Vagina (tissue), 2 donors: ENCODE results near the gene MRTFA. TPM values are rescaled to one million over a fixed set of nuclear protein-coding genes. Genes with fewer than 3 reads are reported as not detected.

ENCODE experiments used
- DNase-seq, 2 donors: peaks; one replicate each; pipeline ENCODE4 v3.0.0-alpha.2; 2017; ENCODE audit errors: extremely low spot score in 2 of 2
- H3K27ac ChIP-seq: fragments of 200-600 bp; sonication (generic); one replicate; pipeline ENCODE4 v1.5.1; 2019
- H3K27me3 ChIP-seq: fragments of 200-600 bp; sonication (generic); one replicate; pipeline ENCODE4 v1.5.1; 2019
- H3K36me3 ChIP-seq, 2 donors: fragments of 200-600 bp; sonication (generic); one replicate each; pipeline ENCODE4 v1.5.1; 2017 to 2019
- H3K4me1 ChIP-seq: fragments of 200-600 bp; sonication (generic); one replicate; pipeline ENCODE4 v1.5.1; 2019
- H3K4me3 ChIP-seq, 2 donors: fragments of 200-600 bp; sonication (generic); 1 replicate in 1 of 2; 2 replicates in 1 of 2; pipeline ENCODE4 v1.5.1; 2016 to 2019
- H3K9me3 ChIP-seq: fragments of 200-600 bp; sonication (generic); one replicate; pipeline ENCODE4 v1.5.1; 2019
- CTCF ChIP-seq, 3 experiments: fragments of 450-650 bp in 2 of 3; fragments of 200-600 bp in 1 of 3; sonication (generic) in 1 of 3; IDR thresholded peaks; one replicate each; pipeline ENCODE4 v1.5.1; 2017 to 2019; ENCODE audit warnings: antibody characterized with exemption in 3 of 3, mild to moderate bottlenecking in 2 of 3, moderate library complexity in 2 of 3
- POLR2A ChIP-seq, 2 donors: fragments of 450-650 bp; IDR thresholded peaks; one replicate each; pipeline ENCODE4 v1.6.1; 2017; ENCODE audit warnings: antibody characterized with exemption in 2 of 2, mild to moderate bottlenecking in 2 of 2, moderate library complexity in 2 of 2
- POLR2AphosphoS5 ChIP-seq, 2 donors: sonication (generic); formaldehyde crosslinking; IDR thresholded peaks; one replicate each; pipeline ENCODE4 v1.9.0; 2017; ENCODE audit warnings: antibody characterized with exemption in 2 of 2, mild to moderate bottlenecking in 2 of 2, low read depth in 1 of 2; ENCODE audit not compliant: insufficient read depth in 1 of 2
- intact Hi-C: fragments of 100-400 bp; cut with DNase I; formaldehyde crosslinking; loops from one replicate; pipeline ENCODE4 v1.15.1; 2023
- total RNA-seq: library from RNA; depleted of rRNA; stranded (reverse); fragments of >200 nt; gene quantifications from one replicate; pipeline ENCODE4 v1.2.3, GENCODE V29; 2016

MRTFA gene
- total RNA-seq, 1 donor from 2014 or later: 99.4 TPM

GRCh38 chr22:40401532-40401931 is 235.0 kb downstream of the MRTFA start:
- Histone ChIP-seq H3K4me3 (no peak overlapping the region), H3K27me3 (no peaks in the 10 kb centered on the region), H3K4me1 (peaks cover 10% of the 10 kb centered on the region), H3K27ac (no peak overlapping the region), H3K9me3 (no peaks in the 10 kb centered on the region), H3K36me3 (peaks cover 0 to 40% of the 10 kb centered on the region in 2 donors)
- intact Hi-C loops: no loop called here
- TF ChIP-seq POLR2A (IDR thresholded peaks at IDR 0.05) (no peak), POLR2AphosphoS5 (IDR thresholded peaks at IDR 0.05; ENCODE audit: insufficient read depth in 1 of 2, low read depth in 1 of 2) (no peak), CTCF (IDR thresholded peaks at IDR 0.05) (no peak)
- no peak for DNase-seq

- H3K36me3 ChIP-seq: peaks cover 0 to 26% of the 10 kb centered on the region in 2 donors
- no peak overlapping the region for H3K4me3 ChIP-seq
- H3K27ac ChIP-seq: no peak overlapping the region
- H3K27me3 ChIP-seq: no peaks in the 10 kb centered on the region
- intact Hi-C loops: no loop called here
- H3K4me1 ChIP-seq: peaks cover 13% of the 10 kb centered on the region
- TF ChIP-seq CTCF (IDR thresholded peaks at IDR 0.05): no peak
- TF ChIP-seq POLR2AphosphoS5 (IDR thresholded peaks at IDR 0.05; ENCODE audit: insufficient read depth in 1 of 2, low read depth in 1 of 2): peak in 1 of 2 donors; percentile 21
- no peak for DNase-seq
- H3K9me3 ChIP-seq: no peaks in the 10 kb centered on the region
These were observed 236.4 kb downstream of the MRTFA start for GRCh38 chr22:40400159-40400558.

- no peaks in the 10 kb centered on the region for H3K9me3 ChIP-seq
- peaks cover 13% of the 10 kb centered on the region for H3K4me1 ChIP-seq
- H3K27ac ChIP-seq: no peak overlapping the region
- no peaks in the 10 kb centered on the region for H3K27me3 ChIP-seq
- no peak for DNase-seq
- TF ChIP-seq POLR2A (IDR thresholded peaks at IDR 0.05) (no peak), CTCF (IDR thresholded peaks at IDR 0.05) (no peak)
- peaks cover 0 to 21% of the 10 kb centered on the region in 2 donors for H3K36me3 ChIP-seq
- intact Hi-C loops: no loop called here
- H3K4me3 ChIP-seq: no peak overlapping the region
These were observed 236.9 kb downstream of the MRTFA start for GRCh38 chr22:40399621-40400020.

- TF ChIP-seq CTCF (IDR thresholded peaks at IDR 0.05) (no peak), POLR2A (IDR thresholded peaks at IDR 0.05) (no peak), POLR2AphosphoS5 (IDR thresholded peaks at IDR 0.05; ENCODE audit: insufficient read depth in 1 of 2, low read depth in 1 of 2) (no peak)
- no peak overlapping the region for H3K27ac ChIP-seq
- no peaks in the 10 kb centered on the region for H3K9me3 ChIP-seq
- no peak for DNase-seq
- peaks cover 0 to 13% of the 10 kb centered on the region in 2 donors for H3K36me3 ChIP-seq
- H3K4me3 ChIP-seq: no peak overlapping the region
- intact Hi-C loops: no loop called here
- H3K4me1 ChIP-seq: peaks cover 13% of the 10 kb centered on the region
- no peaks in the 10 kb centered on the region for H3K27me3 ChIP-seq
These were observed 239.1 kb downstream of the MRTFA start for GRCh38 chr22:40397396-40397795.

- DNase-seq: peak in 1 of 2 donors; percentile 86
- Histone ChIP-seq H3K27ac (peak overlapping the region; percentile 37), H3K4me1 (peaks cover 13% of the 10 kb centered on the region), H3K36me3 (peaks cover 0 to 8% of the 10 kb centered on the region in 2 donors), H3K27me3 (no peaks in the 10 kb centered on the region), H3K4me3 (no peak overlapping the region), H3K9me3 (no peaks in the 10 kb centered on the region)
- TF ChIP-seq POLR2A (IDR thresholded peaks at IDR 0.05): no peak
- TF ChIP-seq POLR2AphosphoS5 (IDR thresholded peaks at IDR 0.05; ENCODE audit: insufficient read depth in 1 of 2, low read depth in 1 of 2): peak in 1 of 2 donors; percentile 85
- intact Hi-C loops: no loop called here
These were observed 239.6 kb downstream of the MRTFA start for GRCh38 chr22:40396882-40397281.
